GM23338 (cell line): ENCODE data around the gene ARFGAP2.

Experiments used
- CREB1 ChIP-seq: fragments of 250-450 bp; sonication (Bioruptor Pico); IDR thresholded peaks from 2 replicates; pipeline ENCODE4 v1.5.0; 2020; ENCODE audit warnings: low read depth, mild to moderate bottlenecking, moderate library complexity
- ETS1 ChIP-seq: IDR thresholded peaks from 2 replicates; pipeline ENCODE4 v1.6.1; 2016; ENCODE audit warnings: antibody characterized with exemption
- EZH2 ChIP-seq: fragments of 200-600 bp; sonication (generic); IDR thresholded peaks from one replicate; pipeline ENCODE4 v1.8.0; 2017; ENCODE audit warnings: antibody characterized with exemption, mild to moderate bottlenecking, low read depth; ENCODE audit not compliant: unreplicated experiment
- EZH2phosphoT487 ChIP-seq: fragments of 200-600 bp; sonication (generic); IDR thresholded peaks from one replicate; pipeline ENCODE4 v1.8.1; 2018; ENCODE audit warnings: antibody characterized with exemption; ENCODE audit not compliant: unreplicated experiment
- JUNB ChIP-seq: IDR thresholded peaks from one replicate; pipeline ENCODE4 v1.6.1; 2016; ENCODE audit warnings: antibody characterized with exemption; ENCODE audit not compliant: unreplicated experiment
- NANOG ChIP-seq: IDR thresholded peaks from 2 replicates; pipeline ENCODE4 v1.6.1; 2016; ENCODE audit warnings: antibody characterized with exemption, borderline replicate concordance
- POLR2AphosphoS5 ChIP-seq: IDR thresholded peaks from 2 replicates; pipeline ENCODE4 v1.6.1; 2016; ENCODE audit warnings: antibody characterized with exemption, low read depth
- REST ChIP-seq: IDR thresholded peaks from one replicate; pipeline ENCODE4 v1.6.1; 2018; ENCODE audit warnings: antibody characterized with exemption; ENCODE audit not compliant: unreplicated experiment
- STAT1 ChIP-seq: IDR thresholded peaks from one replicate; pipeline ENCODE4 v1.6.1; 2016; ENCODE audit warnings: antibody characterized with exemption; ENCODE audit not compliant: unreplicated experiment
- ZNF114 ChIP-seq: fragments of 250-450 bp; sonication (Bioruptor Pico); IDR thresholded peaks from 2 replicates; pipeline ENCODE4 v1.5.0; 2020; ENCODE audit warnings: mild to moderate bottlenecking, moderate library complexity
- ZNF331 ChIP-seq: fragments of 250-450 bp; sonication (Bioruptor Pico); IDR thresholded peaks from 2 replicates; pipeline ENCODE4 v1.5.0; 2020; ENCODE audit warnings: low read depth, mild to moderate bottlenecking, moderate library complexity
- ZNF462 ChIP-seq: fragments of 250-450 bp; sonication (Bioruptor Pico); IDR thresholded peaks from 2 replicates; pipeline ENCODE4 v1.5.0; 2020; ENCODE audit warnings: mild to moderate bottlenecking, moderate library complexity
- TF ChIP-seq, protein P1 (sequence below), 2 experiments: fragments of 200-600 bp in 1 of 2; sonication (generic) in 1 of 2; conservative IDR thresholded peaks; 2 replicates each; pipeline versions ENCODE4 v1.5.1 to v1.6.1; 2016 to 2017; ENCODE audit warnings: antibody characterized with exemption in 2 of 2, low read depth in 2 of 2, mild to moderate bottlenecking in 2 of 2, moderate library complexity in 1 of 2

DNA sequence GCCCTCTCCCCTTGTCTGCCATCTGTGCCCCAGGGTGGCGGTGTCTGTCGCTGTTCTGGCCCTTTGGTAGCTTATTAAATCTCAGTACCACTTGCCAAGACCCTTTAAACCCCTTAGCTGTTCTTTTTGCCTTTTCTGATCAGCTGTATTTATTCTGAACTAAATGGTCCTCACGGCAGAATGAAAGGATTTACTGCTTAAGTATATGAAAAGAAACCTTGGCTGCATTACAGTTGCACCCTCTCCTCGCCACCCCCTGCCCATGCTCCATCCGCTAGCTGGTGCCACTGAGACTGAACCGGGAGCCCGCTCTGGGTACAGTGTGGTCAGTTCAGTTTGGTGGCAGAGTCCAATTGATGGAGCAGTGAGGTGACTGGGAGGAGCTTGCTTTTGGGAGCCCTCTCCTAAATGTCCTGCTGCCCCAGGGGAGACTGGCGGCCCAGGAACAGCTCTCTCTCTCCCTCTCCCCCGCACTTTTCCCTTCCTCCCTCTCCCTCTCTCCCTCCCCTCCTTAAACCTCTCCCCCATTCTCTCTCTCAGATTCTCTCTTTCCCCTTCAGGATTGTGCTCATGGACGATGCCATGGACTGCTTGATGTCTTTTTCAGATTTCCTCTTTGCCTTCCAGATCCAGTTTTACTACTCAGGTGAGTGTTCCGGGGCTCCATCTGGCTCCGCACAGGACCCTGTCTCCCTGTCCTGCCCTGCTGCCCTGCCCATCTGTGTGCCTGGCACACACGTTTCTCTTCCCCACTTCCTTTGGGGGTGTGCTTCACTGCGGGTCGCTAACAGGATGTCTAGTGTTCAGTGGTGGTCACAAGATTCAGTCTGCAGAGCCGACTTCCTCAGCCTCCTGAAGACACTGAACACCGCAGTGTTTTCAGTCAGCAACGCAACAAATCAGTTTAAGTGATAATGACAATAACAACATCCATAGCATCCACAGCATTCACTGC, 21.8 kb downstream of the ARFGAP2 start:
- TF ChIP-seq, protein P1, sequence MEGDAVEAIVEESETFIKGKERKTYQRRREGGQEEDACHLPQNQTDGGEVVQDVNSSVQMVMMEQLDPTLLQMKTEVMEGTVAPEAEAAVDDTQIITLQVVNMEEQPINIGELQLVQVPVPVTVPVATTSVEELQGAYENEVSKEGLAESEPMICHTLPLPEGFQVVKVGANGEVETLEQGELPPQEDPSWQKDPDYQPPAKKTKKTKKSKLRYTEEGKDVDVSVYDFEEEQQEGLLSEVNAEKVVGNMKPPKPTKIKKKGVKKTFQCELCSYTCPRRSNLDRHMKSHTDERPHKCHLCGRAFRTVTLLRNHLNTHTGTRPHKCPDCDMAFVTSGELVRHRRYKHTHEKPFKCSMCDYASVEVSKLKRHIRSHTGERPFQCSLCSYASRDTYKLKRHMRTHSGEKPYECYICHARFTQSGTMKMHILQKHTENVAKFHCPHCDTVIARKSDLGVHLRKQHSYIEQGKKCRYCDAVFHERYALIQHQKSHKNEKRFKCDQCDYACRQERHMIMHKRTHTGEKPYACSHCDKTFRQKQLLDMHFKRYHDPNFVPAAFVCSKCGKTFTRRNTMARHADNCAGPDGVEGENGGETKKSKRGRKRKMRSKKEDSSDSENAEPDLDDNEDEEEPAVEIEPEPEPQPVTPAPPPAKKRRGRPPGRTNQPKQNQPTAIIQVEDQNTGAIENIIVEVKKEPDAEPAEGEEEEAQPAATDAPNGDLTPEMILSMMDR (conservative IDR thresholded peaks at IDR 0.05; ENCODE audit: low read depth in 2 of 2) = no peak
- no peak for TF ChIP-seq ZNF114 (CRISPR knock-in tag)
- no peak for TF ChIP-seq EZH2
- TF ChIP-seq REST = no peak
- no peak for TF ChIP-seq POLR2AphosphoS5
- no peak for TF ChIP-seq NANOG
- TF ChIP-seq EZH2phosphoT487 = no peak
- no peak for TF ChIP-seq CREB1 (CRISPR knock-in tag)
- TF ChIP-seq JUNB = no peak
- TF ChIP-seq ZNF462 = no peak
- TF ChIP-seq ZNF331 (CRISPR knock-in tag) = no peak
- TF ChIP-seq ETS1 = no peak
- TF ChIP-seq STAT1 = no peak
